ENCODE measurements around the gene PIMREG.
"Not testable (repeated sequence)": the region's sequence is repeated elsewhere in the genome, so short reads cannot be mapped to it uniquely, and the experiment has no call there.

The PIMREG gene

DNA sequence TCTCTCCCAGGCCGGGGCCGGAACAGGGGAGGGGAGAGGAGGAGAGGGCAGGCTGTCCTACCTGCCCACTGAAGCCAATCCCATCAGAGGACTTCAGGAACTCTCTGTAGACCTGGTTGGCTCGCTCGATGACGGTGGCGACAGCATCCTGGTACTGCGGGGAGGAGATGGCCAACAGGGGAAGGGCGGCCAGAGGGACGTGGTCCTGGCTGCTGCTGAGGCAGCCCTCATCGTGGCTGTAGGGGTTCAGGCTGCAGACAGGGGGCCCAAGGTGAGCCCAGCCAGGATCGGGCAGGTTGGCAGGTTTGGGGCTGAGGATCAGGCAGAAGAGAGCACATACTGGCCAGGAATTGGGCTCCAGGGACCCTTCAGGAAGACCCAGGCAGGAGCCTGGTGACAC is 34.2 kb downstream of the PIMREG start:
- no peak for DNase-seq (ENCODE audit: low spot score)

DNA sequence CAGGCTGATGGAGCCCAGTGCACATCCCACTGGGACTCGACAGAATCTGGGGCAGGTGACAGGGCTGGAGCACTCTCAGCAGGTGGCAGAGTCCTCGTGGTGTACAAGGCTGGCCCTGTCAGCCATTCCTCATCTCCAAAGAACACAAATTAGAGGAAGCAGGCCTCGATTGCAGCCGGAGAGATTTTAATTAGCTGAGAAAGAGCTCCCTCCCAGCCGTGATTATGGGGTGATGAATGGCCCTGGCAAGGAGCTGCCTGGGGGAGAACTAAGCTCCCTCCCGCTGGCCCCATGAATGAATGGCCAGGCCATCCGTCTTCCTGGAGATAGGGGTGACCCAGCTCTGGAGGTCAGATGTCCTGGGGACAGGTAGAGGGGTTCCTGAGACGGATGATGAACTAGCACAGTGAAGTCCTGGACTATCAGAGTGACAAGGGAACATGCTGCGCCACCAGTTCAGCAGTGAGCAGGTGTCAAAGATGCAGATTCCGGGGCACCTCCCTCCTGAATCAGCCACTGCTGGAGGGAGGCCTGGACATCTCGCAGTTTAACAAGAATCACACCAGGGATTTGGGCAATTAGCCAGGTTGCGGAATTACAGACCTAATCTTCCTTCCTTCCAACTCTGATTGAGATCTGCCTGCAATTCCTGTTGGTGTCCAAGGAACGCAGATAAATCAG is 35.5 kb downstream of the PIMREG start:
- DNase-seq (ENCODE audit: low spot score): no peak

DNA sequence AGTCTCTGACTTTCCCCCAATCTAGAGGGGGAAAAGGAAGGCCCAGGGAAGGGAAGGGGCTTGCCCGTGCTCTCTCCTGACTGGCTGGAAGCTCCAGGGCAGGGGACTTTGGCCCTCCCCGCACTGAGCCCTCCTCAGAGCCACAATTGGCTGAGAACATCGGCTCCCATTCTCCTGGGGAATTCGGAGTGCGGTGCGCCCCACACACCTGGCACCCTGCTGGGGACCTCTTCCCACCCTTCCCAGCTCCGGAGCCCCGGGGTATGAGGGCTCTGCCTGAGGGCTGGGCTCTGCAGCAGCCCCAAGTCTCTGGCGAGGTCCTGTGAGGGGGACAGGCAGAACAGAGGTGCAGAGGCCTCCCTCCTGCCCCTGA is 36.0 kb downstream of the PIMREG start:
- DNase-seq (ENCODE audit: low spot score): no peak

DNA sequence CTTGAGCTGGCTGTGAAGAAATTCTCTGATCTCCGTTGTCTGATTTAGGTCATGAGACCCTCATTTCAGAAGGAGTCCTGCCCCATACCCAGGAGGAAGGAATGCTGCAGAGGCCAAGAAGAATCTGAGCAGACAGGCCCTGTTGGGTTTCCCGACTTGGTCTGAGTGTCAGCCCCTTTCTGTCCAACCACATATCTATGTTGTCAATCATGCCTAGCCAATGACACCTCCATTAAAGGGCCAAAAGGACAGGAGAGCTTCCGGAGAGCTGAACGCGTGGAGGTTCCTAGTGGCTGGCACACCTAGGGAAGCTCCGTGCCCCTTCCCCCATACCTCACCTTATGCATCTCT is 37.8 kb downstream of the PIMREG start:
- DNase-seq (ENCODE audit: low spot score): no peak

DNA sequence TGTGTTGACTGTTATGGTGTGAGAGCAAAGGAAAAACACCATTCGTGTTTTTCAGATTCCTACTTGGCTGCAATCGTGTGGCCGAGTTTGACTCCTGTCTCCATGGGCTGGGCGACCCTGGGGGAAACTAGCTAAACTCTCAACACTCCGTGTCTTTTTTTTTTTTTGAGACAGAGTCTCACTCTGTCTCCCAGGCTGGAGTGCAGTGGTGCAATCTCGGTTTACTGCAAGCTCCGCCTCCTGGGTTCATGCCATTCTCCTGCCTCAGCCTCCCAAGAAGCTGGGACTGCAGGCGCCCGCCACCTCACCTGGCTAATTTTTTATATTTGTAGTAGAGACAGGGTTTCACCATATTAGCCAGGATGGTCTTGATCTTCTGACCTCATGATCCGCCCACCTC is 38.5 kb downstream of the PIMREG start:
- not testable (repeated sequence) for DNase-seq (ENCODE audit: low spot score)

DNA sequence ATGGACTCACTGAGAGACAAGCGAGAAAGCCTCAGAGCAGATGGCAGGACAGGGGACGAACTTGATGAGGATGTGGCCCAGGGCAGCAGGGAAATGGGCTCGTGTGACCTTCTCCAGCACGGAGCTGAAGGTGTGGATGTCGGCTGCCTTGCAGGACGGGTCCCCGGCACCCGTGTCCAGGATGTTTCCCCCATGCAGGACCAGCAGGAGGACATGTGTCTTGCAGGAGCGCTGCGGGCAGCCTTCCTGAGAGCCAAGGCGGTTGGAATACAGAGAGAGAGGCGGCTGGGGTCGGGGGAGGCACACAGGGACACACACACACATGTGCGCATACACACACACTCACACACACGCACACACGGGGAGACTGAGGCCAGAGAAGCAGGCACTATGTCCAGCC is 39.3 kb downstream of the PIMREG start:
- DNase-seq (ENCODE audit: low spot score): no peak

DNA sequence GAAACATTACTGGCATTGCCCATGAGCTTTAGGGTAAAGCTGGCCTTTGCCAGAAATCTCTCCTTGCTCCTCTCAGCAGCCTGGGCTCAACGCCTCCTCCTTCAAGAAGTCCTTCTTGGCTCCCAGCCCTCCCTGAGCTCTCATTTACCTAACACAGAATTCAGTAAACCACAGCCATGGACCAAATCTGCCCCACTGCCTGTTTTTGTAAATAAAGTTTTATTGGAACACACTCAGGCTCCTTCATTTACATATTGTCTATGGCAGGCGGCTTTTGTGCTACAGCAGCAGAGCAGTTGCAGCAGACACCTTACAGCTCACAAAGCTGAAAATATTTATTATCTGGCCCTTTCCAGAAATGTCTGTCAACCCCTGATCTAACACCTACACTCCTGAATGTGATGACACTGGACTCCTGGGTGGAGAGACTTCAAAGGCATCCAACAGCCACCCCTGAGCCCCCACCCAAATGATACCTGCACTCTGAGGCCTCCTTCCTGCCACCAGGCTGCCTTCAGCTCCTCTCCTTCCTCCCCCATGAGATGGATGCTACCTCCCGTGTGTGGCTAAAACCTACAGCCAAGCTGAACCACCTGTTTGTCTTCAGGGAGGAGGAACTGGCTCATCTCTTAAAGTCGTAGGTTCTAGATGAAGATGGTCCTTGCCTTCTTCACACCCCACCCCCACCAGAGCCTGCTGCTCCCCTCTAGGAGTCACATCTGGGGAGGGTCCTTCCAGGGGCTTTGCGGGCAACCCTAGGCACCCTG is 41.6 kb downstream of the PIMREG start:
- DNase-seq (ENCODE audit: low spot score): no peak

DNA sequence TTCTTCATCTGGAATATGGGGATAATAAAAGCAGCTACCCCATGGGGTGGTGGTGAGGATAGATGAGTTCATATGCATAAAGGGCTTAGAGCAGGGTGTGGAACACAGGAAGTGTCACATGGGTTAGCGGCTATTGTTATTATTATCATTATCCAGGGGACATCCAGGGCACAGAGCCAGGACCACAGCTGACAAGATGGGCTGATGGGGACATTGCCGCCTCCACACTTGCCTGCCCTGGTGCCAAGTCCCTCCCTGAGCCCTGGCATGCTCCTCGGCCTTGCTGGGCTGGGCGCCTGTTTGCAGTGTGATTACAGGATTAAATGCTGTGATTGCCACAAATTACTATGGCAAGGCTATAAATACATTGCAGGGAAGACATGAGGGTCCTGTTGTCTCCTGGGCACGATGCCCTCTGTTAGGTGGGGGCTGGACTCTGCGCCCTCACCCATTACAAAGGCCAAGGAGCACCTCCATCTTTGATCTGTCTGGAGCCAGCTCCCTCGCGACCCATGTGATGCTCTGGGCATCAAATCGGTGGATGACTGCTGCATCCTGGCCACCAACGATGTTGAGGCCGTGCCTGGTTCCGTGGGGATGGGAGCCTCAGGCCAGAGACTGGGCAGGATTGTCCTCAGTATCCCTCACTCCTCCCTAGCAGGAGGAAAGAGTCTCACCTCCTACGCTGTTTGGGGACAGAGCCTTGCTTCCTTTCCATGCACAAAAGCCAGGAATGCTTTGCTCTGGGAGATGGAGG is 43.2 kb downstream of the PIMREG start:
- no peak for DNase-seq (ENCODE audit: low spot score)

DNA sequence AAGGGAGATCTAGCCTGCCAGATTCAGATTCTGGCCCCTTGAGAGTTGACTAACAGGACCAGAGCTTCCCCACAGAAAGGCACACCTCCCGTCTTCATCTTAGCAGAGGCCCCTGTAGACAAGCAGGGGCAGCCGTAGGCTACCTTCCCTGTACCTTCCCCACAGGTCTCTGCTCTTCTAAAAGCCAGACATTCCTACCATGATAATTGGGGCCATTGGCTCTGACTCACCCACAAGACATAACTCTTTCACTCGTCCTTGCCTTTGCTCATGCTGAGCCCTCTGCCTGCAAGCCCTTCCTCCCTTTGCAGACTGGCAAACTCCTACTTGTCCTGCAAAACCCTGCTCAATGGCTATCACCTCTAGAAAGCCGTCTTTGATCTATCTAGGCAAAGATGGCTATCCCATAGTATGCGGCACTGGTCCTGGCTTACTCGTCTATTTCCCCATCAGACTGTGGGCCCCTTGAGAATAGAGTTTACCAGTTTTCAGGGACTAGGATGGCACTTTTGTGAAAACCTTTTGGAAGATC is 43.8 kb downstream of the PIMREG start:
- DNase-seq (ENCODE audit: low spot score): no peak

DNA sequence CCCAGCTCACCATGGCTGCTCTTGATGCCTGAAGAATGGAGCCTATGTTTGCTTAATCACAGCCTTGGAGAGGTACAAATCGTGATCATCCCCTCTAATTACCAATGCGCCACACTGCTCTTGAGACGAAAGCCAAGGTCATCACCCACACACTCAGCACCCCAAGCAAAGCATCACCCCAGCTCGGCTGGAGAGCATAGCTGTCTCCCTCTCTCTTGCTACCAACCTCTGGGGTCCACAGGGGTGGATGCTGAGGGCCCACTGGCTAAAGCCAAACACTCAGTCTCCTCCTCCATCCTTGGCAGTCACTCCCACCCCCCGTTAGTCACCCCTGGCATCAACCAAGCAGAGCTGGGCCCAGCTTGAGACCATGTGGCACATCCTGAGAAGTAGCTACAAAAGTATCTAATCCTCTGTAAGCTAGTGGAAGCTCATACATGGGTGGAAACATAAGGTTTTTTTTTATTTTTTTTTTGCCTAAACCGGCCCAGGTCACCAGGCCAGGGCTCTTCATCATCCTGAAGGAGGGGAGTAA is 44.8 kb downstream of the PIMREG start:
- no peak for DNase-seq (ENCODE audit: low spot score)

DNA sequence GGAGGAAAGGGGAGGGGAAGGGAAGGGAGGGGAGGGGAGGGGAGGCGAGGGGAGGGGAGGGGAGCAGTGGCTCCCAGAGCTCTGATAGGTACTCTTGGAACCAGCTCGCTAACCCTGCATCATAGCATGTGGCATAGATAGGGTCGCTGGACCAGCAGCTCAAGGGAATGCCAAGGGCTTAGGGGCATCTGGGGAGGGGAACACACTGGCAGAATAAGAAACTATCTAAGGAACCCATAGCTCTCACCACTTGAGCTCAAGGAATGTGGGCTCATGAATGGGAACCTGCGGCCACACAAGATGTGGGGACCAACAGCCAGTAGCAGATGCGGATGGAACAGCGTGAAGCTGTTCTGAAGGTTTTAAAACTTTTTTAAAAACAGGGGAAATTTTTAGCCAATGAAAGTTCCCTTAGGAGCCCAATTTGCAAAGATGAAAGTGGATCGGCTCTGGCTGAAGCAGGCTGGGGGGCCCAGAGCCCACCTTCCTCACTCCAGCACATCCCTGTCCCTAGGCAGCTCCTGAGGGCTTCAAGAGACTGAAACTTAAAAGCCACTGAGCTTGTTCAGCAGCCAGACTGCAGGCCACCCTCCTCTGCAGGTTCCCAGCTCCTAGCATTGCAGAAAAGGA is 46.9 kb downstream of the PIMREG start:
- no peak for DNase-seq (ENCODE audit: low spot score)

DNA sequence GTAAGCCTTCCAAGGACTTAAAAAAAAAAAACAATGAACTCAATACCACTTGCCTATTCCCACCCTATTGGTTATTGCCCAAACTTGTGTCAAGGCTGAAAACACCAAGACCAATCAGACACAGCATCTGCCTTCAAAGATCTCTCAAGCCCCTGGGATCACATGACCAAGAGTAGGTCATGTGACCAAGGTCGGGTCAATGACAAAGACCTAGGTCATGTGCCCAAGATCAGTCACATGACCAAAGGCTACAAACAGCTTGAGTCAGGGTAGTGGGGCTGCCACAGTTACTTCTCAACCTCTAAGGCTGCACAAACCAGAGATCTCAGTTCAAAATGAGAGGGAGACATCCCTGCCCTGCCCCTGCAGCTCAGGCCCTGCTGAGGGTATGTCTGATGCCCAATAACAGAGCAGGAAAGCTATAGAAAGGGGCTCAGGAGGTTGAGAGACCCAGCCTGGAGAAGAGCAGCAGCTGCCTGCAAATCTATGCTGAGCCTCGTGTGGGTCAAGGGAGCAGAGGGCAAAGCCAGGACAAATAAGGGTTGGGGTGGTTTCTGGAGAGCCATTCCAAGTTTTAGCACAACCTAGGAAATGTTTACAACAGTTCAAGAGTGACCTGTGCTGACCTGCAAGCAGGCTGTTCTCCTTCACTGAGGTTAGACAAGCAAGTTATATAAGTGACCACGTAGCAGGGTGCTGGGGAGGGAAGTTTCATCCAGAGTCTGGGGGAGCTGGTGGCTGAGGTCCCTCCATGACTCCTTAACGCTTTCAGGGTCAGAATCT is 48.8 kb downstream of the PIMREG start:
- DNase-seq (ENCODE audit: low spot score): no peak

DNA sequence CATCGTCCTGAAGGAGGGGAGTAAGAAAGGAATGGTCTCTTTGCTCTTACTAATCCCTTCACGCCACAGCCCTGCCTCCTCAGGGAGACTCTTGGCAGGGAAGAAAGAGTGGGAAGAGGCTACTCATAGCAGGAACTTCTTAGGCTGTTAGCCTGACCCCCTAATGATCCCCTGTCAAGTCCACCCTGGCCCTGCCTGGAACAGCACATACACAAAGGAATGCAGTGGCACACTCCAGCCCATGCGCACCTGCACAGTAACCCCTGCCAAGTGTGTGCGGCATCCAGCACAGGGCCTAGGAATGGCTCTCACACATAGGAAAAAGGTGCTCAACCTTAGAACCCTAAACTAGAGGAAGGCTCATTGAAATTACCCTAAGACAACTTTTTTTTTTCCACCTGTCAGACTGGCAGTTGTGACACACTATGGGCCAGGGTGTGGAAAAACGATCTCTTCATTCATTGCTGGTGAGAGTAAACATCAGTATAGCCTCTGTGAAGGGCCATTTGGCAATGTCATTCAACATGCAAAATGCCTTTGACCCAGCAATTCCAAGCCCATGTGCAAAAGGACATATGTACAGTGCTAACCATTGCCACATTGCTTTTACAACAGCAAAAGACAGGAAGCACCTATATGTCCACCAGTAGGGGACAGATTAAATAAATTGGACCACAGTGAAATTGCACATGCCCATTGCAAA is 50.1 kb downstream of the PIMREG start:
- no peak for DNase-seq (ENCODE audit: low spot score)

DNA sequence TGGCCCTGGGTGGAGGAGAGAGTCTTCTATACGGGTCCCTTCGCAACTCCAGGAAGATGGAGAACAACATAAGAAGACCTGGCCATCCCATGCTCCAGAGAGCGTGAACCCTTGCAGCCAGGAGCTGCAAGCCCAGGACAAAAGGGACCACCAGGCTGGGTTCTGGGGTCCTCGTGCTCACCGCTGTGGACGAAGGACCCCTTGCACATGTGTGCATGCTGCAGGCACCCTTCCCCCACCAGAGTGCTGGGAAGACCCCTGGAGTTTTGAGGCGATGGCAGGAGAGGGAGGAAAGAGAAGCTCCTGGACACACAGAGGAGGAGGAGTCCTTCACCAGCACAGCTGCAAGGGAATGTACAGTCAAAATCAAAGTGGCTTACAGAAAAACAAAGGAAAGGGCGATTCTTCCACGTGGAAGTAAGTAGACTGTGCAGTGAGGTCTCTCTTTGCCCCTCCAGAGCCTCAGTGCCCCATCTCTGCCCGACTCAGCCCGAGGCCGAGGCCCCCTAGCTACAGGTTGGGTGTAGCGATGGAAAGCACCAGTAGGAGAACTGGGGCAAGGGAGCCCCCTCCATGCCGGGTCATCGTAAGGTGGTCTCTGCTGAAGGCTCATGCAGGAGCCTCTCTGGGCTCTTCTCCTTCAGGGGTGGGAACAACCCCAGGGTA is 51.3 kb downstream of the PIMREG start:
- no peak for DNase-seq (ENCODE audit: low spot score)

DNA sequence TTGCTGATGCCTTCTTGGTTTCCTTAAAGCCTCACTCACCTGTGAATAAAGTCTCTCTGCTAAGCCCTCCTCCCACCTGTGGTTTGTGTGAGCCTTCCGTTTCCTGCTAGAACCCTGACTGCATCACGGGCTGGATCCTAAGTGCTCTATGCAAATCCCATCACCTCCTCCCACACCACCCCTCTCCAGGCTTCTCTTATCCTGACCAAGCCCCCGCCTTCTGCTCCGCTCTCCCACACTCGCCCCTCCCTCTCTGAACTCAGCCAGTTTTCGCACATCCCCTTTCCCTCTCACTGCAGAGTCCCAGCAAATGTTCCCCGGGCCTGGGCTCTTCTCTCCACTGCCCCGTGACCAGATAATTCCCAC is 51.8 kb downstream of the PIMREG start:
- no peak for DNase-seq (ENCODE audit: low spot score)

DNA sequence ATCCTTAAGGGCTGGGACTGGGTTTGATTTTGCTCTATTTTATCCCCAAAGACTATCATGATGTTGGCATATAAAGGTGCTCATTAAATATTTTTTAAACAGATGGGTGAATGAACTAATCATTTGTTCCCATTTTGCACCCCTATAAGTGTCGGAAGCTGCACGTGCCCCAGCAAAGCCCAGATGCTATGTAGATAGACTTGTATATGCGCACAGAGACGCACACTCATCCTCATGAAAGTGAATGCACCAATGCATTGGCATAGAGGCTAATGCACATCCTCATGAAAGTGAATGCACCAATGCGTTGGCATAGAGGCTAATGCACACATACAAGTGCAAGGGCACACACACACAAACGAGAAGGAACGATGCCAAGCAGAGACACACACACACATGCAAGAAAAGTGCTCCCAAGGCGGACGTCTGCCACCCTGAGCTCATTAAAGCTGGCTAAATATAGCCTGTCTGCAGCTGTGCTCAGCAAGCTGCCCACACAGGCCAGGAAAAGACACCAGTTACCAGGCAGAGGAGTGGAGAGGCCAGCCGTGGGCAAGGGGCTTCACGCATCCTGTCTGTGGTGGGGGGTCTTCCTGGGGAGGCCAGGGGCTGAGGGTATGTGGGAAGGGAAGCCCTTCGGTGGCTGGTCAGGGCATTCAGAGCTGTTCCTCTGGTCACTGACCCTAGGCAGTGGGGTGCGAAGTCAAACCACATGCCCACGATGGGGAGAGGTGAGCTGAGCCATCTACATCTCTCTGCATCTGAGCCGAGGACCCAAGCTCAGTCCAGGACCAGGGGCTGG is 52.6 kb downstream of the PIMREG start:
- no peak for DNase-seq (ENCODE audit: low spot score)

DNA sequence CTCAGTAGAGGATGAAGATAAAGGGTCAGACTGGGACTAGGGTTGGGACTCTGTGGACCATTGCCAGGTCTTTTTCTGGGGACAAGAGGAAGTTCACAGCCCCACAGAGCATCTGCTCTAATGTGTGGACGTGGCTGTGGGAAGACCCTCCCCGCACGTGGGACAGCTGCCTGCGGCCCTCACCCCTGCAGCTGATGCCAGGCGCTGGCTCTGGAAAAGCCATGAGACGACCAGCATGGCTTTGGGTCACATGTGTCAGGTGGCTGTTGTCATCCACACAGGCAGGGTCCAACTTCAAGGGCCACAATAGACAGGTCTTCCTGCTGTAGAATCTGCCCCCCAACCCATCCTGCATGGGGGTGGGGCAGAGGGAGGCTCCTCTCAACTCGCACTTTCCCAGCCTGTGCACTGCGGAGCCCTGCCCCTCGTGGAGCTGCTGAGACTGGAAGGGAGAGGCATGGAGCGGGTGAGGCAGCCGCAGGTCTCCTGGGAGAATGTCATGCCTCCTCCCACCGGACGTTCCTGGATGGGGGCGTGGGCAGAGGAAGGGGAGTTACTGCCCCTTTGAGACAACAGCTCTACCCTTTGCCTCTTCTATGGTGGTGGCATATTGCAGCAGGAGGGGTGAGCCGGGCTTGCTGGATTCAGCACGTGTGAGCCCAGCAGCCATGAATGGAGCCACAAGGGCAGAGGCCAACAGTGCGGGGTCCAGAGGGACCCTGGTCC is 53.4 kb downstream of the PIMREG start:
- DNase-seq (ENCODE audit: low spot score): no peak

DNA sequence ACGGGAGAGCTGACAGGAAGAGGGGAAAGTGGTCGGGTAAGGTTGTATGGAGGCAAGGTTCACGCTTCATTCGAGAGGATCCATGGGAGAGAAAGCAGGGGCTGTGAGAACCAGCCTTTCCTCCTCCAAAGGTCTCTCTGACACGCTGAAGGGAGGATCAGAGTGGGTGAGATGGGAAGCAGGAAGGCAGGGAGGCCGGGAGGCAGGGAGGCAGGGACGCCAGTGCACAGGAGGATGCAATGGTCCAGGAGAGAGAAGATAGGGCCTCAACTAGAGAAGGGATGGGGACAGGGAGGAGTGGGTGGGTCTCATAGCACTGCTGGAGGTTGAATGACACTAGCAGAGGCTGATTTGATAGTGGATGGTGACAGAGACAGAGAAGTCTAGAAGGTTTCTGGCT is 54.1 kb downstream of the PIMREG start:
- no peak for DNase-seq (ENCODE audit: low spot score)

Measured in AG08395 (cell line).